Activated B cell treated with CpG ODN at 0.5 μM for 24 hours (primary cell): ENCODE results near the gene LENG8. TPM values are rescaled to one million over a fixed set of nuclear protein-coding genes. Genes with fewer than 3 reads are reported as not detected.

Experiments used
- ATAC-seq: fragments of 200-7000 bp; cut with Tn5 transposase; one replicate; pipeline ENCODE4 v1.10.0; 2021; ENCODE audit warnings: low read depth, mild to moderate bottlenecking, moderate library complexity
- CTCF ChIA-PET: fragments of 350-600 bp; sonication (Branson Sonifier 250); formaldehyde crosslinking; loops from one replicate; lab custom pipeline; 2021; ENCODE audit warnings: antibody characterized with exemption; lab: Charles Lee
- POLR2A ChIA-PET: fragments of 350-600 bp; sonication (Branson Sonifier 250); formaldehyde crosslinking; loops from one replicate; lab custom pipeline; 2021; ENCODE audit warnings: antibody characterized with exemption; lab: Charles Lee
- DNase-seq: peaks from one replicate; pipeline ENCODE4 v3.0.0; 2022
- H3K27ac Mint-ChIP-seq: one replicate; pipeline ENCODE4 v1.8.0; 2020; ENCODE audit warnings: mixed read lengths
- H3K27me3 Mint-ChIP-seq: one replicate; pipeline ENCODE4 v1.8.0; 2021; ENCODE audit warnings: mixed read lengths
- H3K36me3 Mint-ChIP-seq: one replicate; pipeline ENCODE4 v1.8.0; 2021; ENCODE audit warnings: low read depth, mixed read lengths
- H3K4me1 Mint-ChIP-seq: one replicate; pipeline ENCODE4 v1.8.0; 2021; ENCODE audit warnings: mixed read lengths
- H3K4me3 Mint-ChIP-seq: one replicate; pipeline ENCODE4 v1.8.0; 2020; ENCODE audit warnings: mild to moderate bottlenecking, mixed read lengths
- H3K9me3 Mint-ChIP-seq: one replicate; pipeline ENCODE4 v1.8.0; 2020; ENCODE audit warnings: mixed read lengths
- CTCF ChIP-seq: fragments of 200-600 bp; IDR thresholded peaks from one replicate; pipeline ENCODE4 v1.8.0; 2022; ENCODE audit warnings: antibody characterized with exemption, mild to moderate bottlenecking
- intact Hi-C: fragments of 100-400 bp; cut with micrococcal nuclease; formaldehyde crosslinking; loops from one replicate; pipeline ENCODE4 v1.15.1; 2024
- total RNA-seq: library from RNA; stranded (reverse); gene quantifications from 2 replicates; pipeline ENCODE4 v1.2.3, GENCODE V29; 2022

LENG8 gene
- total RNA-seq, 1 donor from 2014 or later = 363 TPM

GRCh38 chr19:54458648-54459281, 9.8 kb downstream of the LENG8 start:
- DNase-seq (no peak), ATAC-seq (no peak)
- Mint-ChIP-seq H3K4me3 (no peak overlapping the region), H3K9me3 (no peaks in the 10 kb centered on the region), H3K4me1 (peaks cover 20% of the 10 kb centered on the region), H3K27ac (peak overlapping the region; percentile 12), H3K36me3 (peaks cover 80% of the 10 kb centered on the region), H3K27me3 (no peaks in the 10 kb centered on the region)
- intact Hi-C loops = no loop called here
- no peak for TF ChIP-seq CTCF
- ChIA-PET POLR2A (interaction anchor here (0.7 to 1.7 kb wide), 3 partner anchors 10 to 277 kb away, joined by 4 to 10 read pairs (median 5); partner anchors contain the start of gene LENG8), CTCF (no interaction called here)

GRCh38 chr19:54459282-54460229, 10.6 kb downstream of the LENG8 start:
- no peak for TF ChIP-seq CTCF
- Mint-ChIP-seq H3K36me3 (peaks cover 78% of the 10 kb centered on the region), H3K4me1 (peaks cover 26% of the 10 kb centered on the region), H3K9me3 (no peaks in the 10 kb centered on the region), H3K27ac (no peak overlapping the region), H3K4me3 (no peak overlapping the region), H3K27me3 (no peaks in the 10 kb centered on the region)
- POLR2A ChIA-PET = interaction anchor here (0.7 to 1.7 kb wide), 4 partner anchors 9 to 1044 kb away, joined by 3 to 10 read pairs (median 4); partner anchors contain the start of gene LENG8
- CTCF ChIA-PET = no interaction called here
- ATAC-seq (no peak), DNase-seq (no peak)
- intact Hi-C loops = loop anchor here (5.0 to 10.0 kb wide), 3 partner anchors 158 to 1185 kb away; partner anchors contain the start of genes CCDC106, PPP6R1, ZNF580 and ZNF581

GRCh38 chr19:54460230-54461005, 11.4 kb downstream of the LENG8 start:
- peaks cover 69% of the 10 kb centered on the region for H3K36me3 Mint-ChIP-seq
- ChIA-PET POLR2A (interaction anchor here (1.2 to 3.4 kb wide), 3 partner anchors 10 to 12 kb away, joined by 4 to 78 read pairs (median 10); partner anchors contain the start of gene LENG8), CTCF (no interaction called here)
- TF ChIP-seq CTCF = no peak
- H3K9me3 Mint-ChIP-seq = no peaks in the 10 kb centered on the region
- peaks cover 28% of the 10 kb centered on the region for H3K4me1 Mint-ChIP-seq
- H3K27ac Mint-ChIP-seq = no peak overlapping the region
- ATAC-seq = no peak
- intact Hi-C loops = loop anchor here (5.0 to 10.0 kb wide), 3 partner anchors 157 to 1184 kb away; partner anchors contain the start of genes CCDC106, PPP6R1, ZNF580 and ZNF581
- no peak overlapping the region for H3K4me3 Mint-ChIP-seq
- no peak for DNase-seq
- H3K27me3 Mint-ChIP-seq = no peaks in the 10 kb centered on the region

GRCh38 chr19:54461210-54461609, 12.2 kb downstream of the LENG8 start:
- Mint-ChIP-seq H3K36me3 (peaks cover 63% of the 10 kb centered on the region), H3K9me3 (no peaks in the 10 kb centered on the region), H3K27ac (peak overlapping the region; percentile 11), H3K4me3 (no peak overlapping the region), H3K27me3 (no peaks in the 10 kb centered on the region), H3K4me1 (peaks cover 28% of the 10 kb centered on the region)
- TF ChIP-seq CTCF = no peak
- DNase-seq = no peak
- ChIA-PET POLR2A (interaction anchor here (3.4 kb wide), 1 partner anchor 13 kb away, joined by 78 read pairs; the partner anchor contains the start of gene LENG8), CTCF (no interaction called here)
- intact Hi-C loops = loop anchor here (5.0 to 10.0 kb wide), 3 partner anchors 156 to 1184 kb away; partner anchors contain the start of genes CCDC106, PPP6R1, ZNF580 and ZNF581
- ATAC-seq = no peak
